HG02870 (cell line): Measurements from ENCODE around the gene GPR65.

ENCODE experiments used
- ATAC-seq: cut with Tn5 transposase; IDR thresholded peaks from one replicate; pipeline ENCODE4 v1.9.1; 2021; ENCODE audit warnings: mild to moderate bottlenecking, moderate library complexity; ENCODE audit not compliant: unreplicated experiment

GPR65 gene

GRCh38 chr14:88036422-88036821, 31.5 kb downstream of the GPR65 start:
- ATAC-seq: no peak

- ATAC-seq: no peak
Observed at GRCh38 chr14:88037325-88037724, 32.4 kb downstream of the GPR65 start.

GRCh38 chr14:88039197-88039596, 34.3 kb downstream of the GPR65 start:
- ATAC-seq: no peak

- ATAC-seq: no peak
Observed at GRCh38 chr14:88040146-88040545, 35.2 kb downstream of the GPR65 start.

GRCh38 chr14:88043529-88044443, 38.9 kb downstream of the GPR65 start:
- no peak for ATAC-seq

- ATAC-seq: no peak
Observed at GRCh38 chr14:88044444-88044758, 39.5 kb downstream of the GPR65 start.

- ATAC-seq: peak; percentile 82
Observed at GRCh38 chr14:88044776-88045446, 40.0 kb downstream of the GPR65 start.

- ATAC-seq: no peak
Observed at GRCh38 chr14:88045705-88046104, 40.8 kb downstream of the GPR65 start.

- no peak for ATAC-seq
Observed at GRCh38 chr14:88048351-88048750, 43.4 kb downstream of the GPR65 start.

GRCh38 chr14:88049266-88049665, 44.3 kb downstream of the GPR65 start:
- no peak for ATAC-seq

- no peak for ATAC-seq
Observed at GRCh38 chr14:88049936-88050335, 45.0 kb downstream of the GPR65 start.

GRCh38 chr14:88060576-88060975, 55.6 kb downstream of the GPR65 start:
- no peak for ATAC-seq

GRCh38 chr14:88063811-88064210, 58.9 kb downstream of the GPR65 start:
- no peak for ATAC-seq
